ENCODE results near the gene OR14J1.

Gene OR14J1

GRCh38 chr6:29354980-29355379 is 53.5 kb downstream of the OR14J1 start:
- in situ Hi-C loops (cut with HindIII; ENCODE audit: low sequenced_read_pairs), result no loop called here
- TF ChIP-seq, protein P1, sequence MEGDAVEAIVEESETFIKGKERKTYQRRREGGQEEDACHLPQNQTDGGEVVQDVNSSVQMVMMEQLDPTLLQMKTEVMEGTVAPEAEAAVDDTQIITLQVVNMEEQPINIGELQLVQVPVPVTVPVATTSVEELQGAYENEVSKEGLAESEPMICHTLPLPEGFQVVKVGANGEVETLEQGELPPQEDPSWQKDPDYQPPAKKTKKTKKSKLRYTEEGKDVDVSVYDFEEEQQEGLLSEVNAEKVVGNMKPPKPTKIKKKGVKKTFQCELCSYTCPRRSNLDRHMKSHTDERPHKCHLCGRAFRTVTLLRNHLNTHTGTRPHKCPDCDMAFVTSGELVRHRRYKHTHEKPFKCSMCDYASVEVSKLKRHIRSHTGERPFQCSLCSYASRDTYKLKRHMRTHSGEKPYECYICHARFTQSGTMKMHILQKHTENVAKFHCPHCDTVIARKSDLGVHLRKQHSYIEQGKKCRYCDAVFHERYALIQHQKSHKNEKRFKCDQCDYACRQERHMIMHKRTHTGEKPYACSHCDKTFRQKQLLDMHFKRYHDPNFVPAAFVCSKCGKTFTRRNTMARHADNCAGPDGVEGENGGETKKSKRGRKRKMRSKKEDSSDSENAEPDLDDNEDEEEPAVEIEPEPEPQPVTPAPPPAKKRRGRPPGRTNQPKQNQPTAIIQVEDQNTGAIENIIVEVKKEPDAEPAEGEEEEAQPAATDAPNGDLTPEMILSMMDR (IDR thresholded peaks at IDR 0.05; ENCODE audit: low read depth, low read length), result no peak
- DNase-seq (ENCODE audit: low read depth, low spot score), result no peak
- no peak overlapping the region for H3K4me3 ChIP-seq (ENCODE audit: low read depth, low read length)

DNA sequence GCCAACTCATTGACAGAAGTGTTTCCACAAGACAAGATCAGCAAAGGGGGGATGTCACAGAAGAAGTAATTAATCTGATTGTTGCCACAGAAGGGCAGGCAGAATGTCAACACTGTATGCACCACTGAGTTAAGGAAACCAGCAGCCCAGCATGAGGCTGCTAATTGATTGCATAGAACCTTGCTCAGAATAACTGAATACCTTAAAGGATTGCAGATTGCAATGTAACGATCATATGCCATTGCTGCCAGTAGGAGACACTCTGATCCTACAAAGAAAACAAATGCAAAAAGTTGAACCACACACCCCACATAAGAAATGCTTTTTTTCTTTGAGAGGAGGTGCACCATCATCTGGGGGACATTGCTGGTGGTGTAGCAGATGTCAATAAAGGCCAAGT is 54.1 kb downstream of the OR14J1 start:
- H3K4me3 ChIP-seq (ENCODE audit: low read depth, low read length), result no peak overlapping the region
- in situ Hi-C loops (cut with HindIII; ENCODE audit: low sequenced_read_pairs), result no loop called here
- TF ChIP-seq, protein P1 (IDR thresholded peaks at IDR 0.05; ENCODE audit: low read depth, low read length), result no peak
- DNase-seq (ENCODE audit: low read depth, low spot score), result no peak

Data from astrocyte of the spinal cord (primary cell).